ENCODE data around the gene SAMD13. TPM values are rescaled to one million over a fixed set of nuclear protein-coding genes. Genes with fewer than 3 reads are reported as not detected.

The SAMD13 gene
- total RNA-seq, 1 donor from 2014 or later: 0.93 TPM

- Histone ChIP-seq H3K27ac (ENCODE audit: low read depth, low read length) (no peak overlapping the region), H3K79me2 (ENCODE audit: insufficient read depth, low read length) (no peaks in the 10 kb centered on the region), H3K36me3 (ENCODE audit: insufficient read depth, low read length) (no peaks in the 10 kb centered on the region), H3K4me2 (ENCODE audit: low read length) (no peak overlapping the region), H3K4me3 (ENCODE audit: insufficient read depth, low read depth, low read length) (no peak overlapping the region), H3K9ac (ENCODE audit: low read length) (no peak overlapping the region), H3K27me3 (ENCODE audit: insufficient read depth, low read length) (no peaks in the 10 kb centered on the region), H3K4me1 (ENCODE audit: insufficient read depth, low read length) (peaks cover 8% of the 10 kb centered on the region), H3K9me3 (ENCODE audit: insufficient read depth, low read depth, low read length) (no peaks in the 10 kb centered on the region), H4K20me1 (ENCODE audit: insufficient read depth, low read length) (no peaks in the 10 kb centered on the region), H2AFZ (ENCODE audit: low read depth, low read length) (no peak overlapping the region)
- Mint-ChIP-seq H3K9me3 (ENCODE audit: unreplicated experiment) (peaks cover 5% of the 10 kb centered on the region), H3K4me1 (ENCODE audit: low read depth, unreplicated experiment) (peaks cover 10% of the 10 kb centered on the region), H3K27me3 (ENCODE audit: low read depth, unreplicated experiment) (no peaks in the 10 kb centered on the region), H3K4me3 (ENCODE audit: unreplicated experiment) (no peak overlapping the region), H3K27ac (ENCODE audit: unreplicated experiment) (no peak overlapping the region), H3K36me3 (ENCODE audit: low read depth, unreplicated experiment) (peaks cover 2% of the 10 kb centered on the region)
- FAIRE-seq: no peak
- no peak for TF ChIP-seq CTCF (IDR thresholded peaks at IDR 0.05; ENCODE audit: insufficient read depth, low read depth, low read length)
- TF ChIP-seq EZH2 (IDR thresholded peaks at IDR 0.05; ENCODE audit: insufficient read depth, low read length): no peak
- no peak for DNase-seq (ENCODE audit: low read depth)
These were observed 57.2 kb downstream of the SAMD13 start for GRCh38 chr1:84358695-84359094.

DNA sequence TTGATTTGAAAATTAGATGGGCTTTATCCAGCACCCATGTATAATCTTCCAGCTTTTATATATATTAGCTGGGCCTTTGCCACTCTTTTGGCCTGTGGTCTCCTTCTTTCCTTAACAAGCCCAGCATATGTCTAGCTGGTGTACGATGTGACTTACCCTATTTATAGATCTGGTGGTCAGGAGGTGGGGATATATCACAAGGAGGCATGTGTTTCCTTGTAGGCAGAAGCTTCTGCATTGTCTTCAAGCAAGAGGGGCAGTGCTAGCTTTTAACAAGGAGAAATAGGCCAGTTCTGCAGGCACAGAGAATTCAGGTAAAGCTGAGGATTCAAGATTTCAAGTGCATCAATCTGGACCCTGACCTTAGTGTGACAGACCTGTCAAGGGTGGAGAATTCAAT is 58.8 kb downstream of the SAMD13 start:
- Histone ChIP-seq H3K9ac (ENCODE audit: low read length) (no peak overlapping the region), H3K4me1 (ENCODE audit: insufficient read depth, low read length) (peaks cover 3% of the 10 kb centered on the region), H3K27ac (ENCODE audit: low read depth, low read length) (no peak overlapping the region), H3K4me3 (ENCODE audit: insufficient read depth, low read depth, low read length) (no peak overlapping the region), H4K20me1 (ENCODE audit: insufficient read depth, low read length) (no peaks in the 10 kb centered on the region), H3K79me2 (ENCODE audit: insufficient read depth, low read length) (no peaks in the 10 kb centered on the region), H3K4me2 (ENCODE audit: low read length) (no peak overlapping the region), H3K36me3 (ENCODE audit: insufficient read depth, low read length) (no peaks in the 10 kb centered on the region), H3K9me3 (ENCODE audit: insufficient read depth, low read depth, low read length) (no peaks in the 10 kb centered on the region), H2AFZ (ENCODE audit: low read depth, low read length) (no peak overlapping the region), H3K27me3 (ENCODE audit: insufficient read depth, low read length) (no peaks in the 10 kb centered on the region)
- no peak for DNase-seq (ENCODE audit: low read depth)
- no peak for FAIRE-seq
- Mint-ChIP-seq H3K36me3 (ENCODE audit: low read depth, unreplicated experiment) (peaks cover 2% of the 10 kb centered on the region), H3K4me1 (ENCODE audit: low read depth, unreplicated experiment) (peaks cover 4% of the 10 kb centered on the region), H3K9me3 (ENCODE audit: unreplicated experiment) (peaks cover 5% of the 10 kb centered on the region), H3K27me3 (ENCODE audit: low read depth, unreplicated experiment) (no peaks in the 10 kb centered on the region), H3K4me3 (ENCODE audit: unreplicated experiment) (no peak overlapping the region), H3K27ac (ENCODE audit: unreplicated experiment) (no peak overlapping the region)
- TF ChIP-seq EZH2 (IDR thresholded peaks at IDR 0.05; ENCODE audit: insufficient read depth, low read length): no peak
- no peak for TF ChIP-seq CTCF (IDR thresholded peaks at IDR 0.05; ENCODE audit: insufficient read depth, low read depth, low read length)

DNA sequence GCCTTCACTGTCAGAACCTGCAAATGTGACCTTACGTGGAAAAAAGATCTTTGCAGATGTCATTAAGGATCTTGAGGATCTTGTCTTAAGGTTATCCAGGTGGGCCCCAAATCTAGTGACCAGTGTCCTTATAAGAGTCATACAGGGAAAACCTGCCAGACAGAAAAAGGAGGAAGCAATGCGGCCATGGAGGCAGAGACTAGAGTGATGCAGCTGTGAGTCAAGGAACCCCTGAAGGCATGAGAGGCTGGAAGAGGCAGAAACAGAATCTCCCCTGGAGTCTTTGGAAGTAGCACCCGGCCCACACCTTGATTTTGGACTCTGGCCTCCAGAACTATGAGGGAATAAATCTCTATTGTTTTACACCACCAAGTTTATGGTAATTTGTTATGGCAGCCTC is 60.3 kb downstream of the SAMD13 start:
- H3K9me3 Mint-ChIP-seq (ENCODE audit: unreplicated experiment): peaks cover 4% of the 10 kb centered on the region
- Histone ChIP-seq H3K9me3 (ENCODE audit: insufficient read depth, low read depth, low read length) (no peaks in the 10 kb centered on the region), H3K79me2 (ENCODE audit: insufficient read depth, low read length) (no peaks in the 10 kb centered on the region), H4K20me1 (ENCODE audit: insufficient read depth, low read length) (no peaks in the 10 kb centered on the region), H2AFZ (ENCODE audit: low read depth, low read length) (no peak overlapping the region), H3K27ac (ENCODE audit: low read depth, low read length) (no peak overlapping the region), H3K9ac (ENCODE audit: low read length) (no peak overlapping the region), H3K36me3 (ENCODE audit: insufficient read depth, low read length) (no peaks in the 10 kb centered on the region), H3K4me2 (ENCODE audit: low read length) (no peak overlapping the region), H3K4me3 (ENCODE audit: insufficient read depth, low read depth, low read length) (no peak overlapping the region), H3K4me1 (ENCODE audit: insufficient read depth, low read length) (peaks cover 14% of the 10 kb centered on the region), H3K27me3 (ENCODE audit: insufficient read depth, low read length) (no peaks in the 10 kb centered on the region)
- H3K27ac Mint-ChIP-seq (ENCODE audit: unreplicated experiment): no peak overlapping the region
- peaks cover 2% of the 10 kb centered on the region for H3K36me3 Mint-ChIP-seq (ENCODE audit: low read depth, unreplicated experiment)
- FAIRE-seq (no peak), DNase-seq (ENCODE audit: low read depth) (no peak)
- TF ChIP-seq CTCF (IDR thresholded peaks at IDR 0.05; ENCODE audit: insufficient read depth, low read depth, low read length) (no peak), EZH2 (IDR thresholded peaks at IDR 0.05; ENCODE audit: insufficient read depth, low read length) (no peak)
- no peak overlapping the region for H3K4me3 Mint-ChIP-seq (ENCODE audit: unreplicated experiment)
- peaks cover 15% of the 10 kb centered on the region for H3K4me1 Mint-ChIP-seq (ENCODE audit: low read depth, unreplicated experiment)
- H3K27me3 Mint-ChIP-seq (ENCODE audit: low read depth, unreplicated experiment): no peaks in the 10 kb centered on the region
